ENCODE data around the gene OSGIN1. TPM values are rescaled to one million over a fixed set of nuclear protein-coding genes. Genes with fewer than 3 reads are reported as not detected.

Gene OSGIN1
- total RNA-seq, 2 donors from 2014 or later, result 4.0 to 5.2 TPM

DNA sequence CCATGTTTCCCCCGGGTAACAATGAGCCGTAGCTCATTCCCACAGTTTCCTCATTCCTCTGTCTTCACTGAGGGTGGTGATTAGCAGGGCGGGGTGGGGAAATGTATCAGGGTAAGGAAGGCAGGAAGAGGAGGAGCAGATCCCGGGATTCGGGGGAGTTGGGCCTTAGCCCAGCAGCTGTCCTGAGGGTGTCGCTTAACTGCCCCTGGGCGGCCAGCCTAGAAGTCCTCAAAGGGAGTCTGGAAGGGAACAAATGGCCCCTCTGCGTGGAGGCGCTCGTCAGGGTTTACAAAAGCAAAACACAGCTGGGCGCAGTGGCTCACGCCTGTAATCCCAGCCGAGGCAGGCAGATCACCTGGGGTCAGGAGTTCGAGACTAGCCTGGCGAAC, 39.8 kb upstream of the OSGIN1 start:
- H3K27ac ChIP-seq, result no peak overlapping the region
- 88 to 92% methylated on average over 15 of the region's 15 CpGs for WGBS, 2 donors
- no peak for DNase-seq

DNA sequence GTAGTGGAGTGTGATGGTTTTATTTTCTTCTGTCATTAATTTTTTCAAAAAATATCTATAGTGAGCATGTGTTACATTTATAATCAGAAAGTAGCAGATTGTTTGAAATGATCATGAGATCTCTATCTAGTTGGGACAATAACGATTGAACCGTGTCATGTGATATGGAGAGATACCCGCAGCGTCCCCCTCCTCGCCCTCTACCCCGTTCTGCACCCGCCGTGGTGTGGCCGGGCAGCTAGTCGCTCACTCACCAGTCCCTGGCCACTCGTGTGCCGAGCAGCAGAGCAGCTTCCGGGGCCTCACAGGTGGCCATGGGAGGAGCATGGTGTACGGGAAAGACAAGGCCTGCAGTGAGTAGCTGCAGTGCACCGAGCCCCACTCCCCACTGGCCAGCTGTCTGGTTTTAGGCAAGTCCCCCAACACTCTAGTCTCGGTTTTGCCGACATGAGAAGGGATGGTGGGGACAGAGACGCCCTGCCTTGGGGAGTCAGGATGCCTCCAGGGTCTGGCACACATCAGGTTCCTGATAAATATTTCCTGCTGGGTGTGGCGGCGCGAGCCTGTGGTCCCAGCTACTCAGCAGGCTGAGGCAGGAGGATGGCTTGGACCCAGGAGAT, 38.8 kb upstream of the OSGIN1 start:
- Histone ChIP-seq H3K27me3 (no peaks in the 10 kb centered on the region), H3K4me3 (no peak overlapping the region), H3K4me1 (no peaks in the 10 kb centered on the region), H3K27ac (no peak overlapping the region), H3K9me3 (no peaks in the 10 kb centered on the region), H3K36me3 (replicated peaks in 1 of 2; ENCODE audit: insufficient read depth in 1 of 2, low read depth in 2 of 2) (peaks cover 6 to 45% of the 10 kb centered on the region in 2 donors)
- 88 to 90% methylated on average over 13 to 21 of the region's 21 CpGs for WGBS, 2 donors
- intact Hi-C loops (cut with DNase I), result no loop called here
- TF ChIP-seq POLR2A (IDR thresholded peaks at IDR 0.05), result no peak
- TF ChIP-seq, protein P1, sequence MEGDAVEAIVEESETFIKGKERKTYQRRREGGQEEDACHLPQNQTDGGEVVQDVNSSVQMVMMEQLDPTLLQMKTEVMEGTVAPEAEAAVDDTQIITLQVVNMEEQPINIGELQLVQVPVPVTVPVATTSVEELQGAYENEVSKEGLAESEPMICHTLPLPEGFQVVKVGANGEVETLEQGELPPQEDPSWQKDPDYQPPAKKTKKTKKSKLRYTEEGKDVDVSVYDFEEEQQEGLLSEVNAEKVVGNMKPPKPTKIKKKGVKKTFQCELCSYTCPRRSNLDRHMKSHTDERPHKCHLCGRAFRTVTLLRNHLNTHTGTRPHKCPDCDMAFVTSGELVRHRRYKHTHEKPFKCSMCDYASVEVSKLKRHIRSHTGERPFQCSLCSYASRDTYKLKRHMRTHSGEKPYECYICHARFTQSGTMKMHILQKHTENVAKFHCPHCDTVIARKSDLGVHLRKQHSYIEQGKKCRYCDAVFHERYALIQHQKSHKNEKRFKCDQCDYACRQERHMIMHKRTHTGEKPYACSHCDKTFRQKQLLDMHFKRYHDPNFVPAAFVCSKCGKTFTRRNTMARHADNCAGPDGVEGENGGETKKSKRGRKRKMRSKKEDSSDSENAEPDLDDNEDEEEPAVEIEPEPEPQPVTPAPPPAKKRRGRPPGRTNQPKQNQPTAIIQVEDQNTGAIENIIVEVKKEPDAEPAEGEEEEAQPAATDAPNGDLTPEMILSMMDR (IDR thresholded peaks at IDR 0.05), result no peak
- DNase-seq (no peak), ATAC-seq (no peak)

More for the DNA sequence above, 39.8 kb upstream of the OSGIN1 start:
- H3K4me1 ChIP-seq, result no peaks in the 10 kb centered on the region
- intact Hi-C loops (cut with DNase I), result no loop called here
- no peak overlapping the region for H3K4me3 ChIP-seq
- ATAC-seq, result no peak
- TF ChIP-seq, protein P1 (IDR thresholded peaks at IDR 0.05), result no peak
- no peak for TF ChIP-seq POLR2A (IDR thresholded peaks at IDR 0.05)
- H3K36me3 ChIP-seq (replicated peaks in 1 of 2; ENCODE audit: insufficient read depth in 1 of 2, low read depth in 2 of 2), result peaks cover 4 to 40% of the 10 kb centered on the region in 2 donors
- no peaks in the 10 kb centered on the region for H3K27me3 ChIP-seq
- H3K9me3 ChIP-seq, result no peaks in the 10 kb centered on the region

DNA sequence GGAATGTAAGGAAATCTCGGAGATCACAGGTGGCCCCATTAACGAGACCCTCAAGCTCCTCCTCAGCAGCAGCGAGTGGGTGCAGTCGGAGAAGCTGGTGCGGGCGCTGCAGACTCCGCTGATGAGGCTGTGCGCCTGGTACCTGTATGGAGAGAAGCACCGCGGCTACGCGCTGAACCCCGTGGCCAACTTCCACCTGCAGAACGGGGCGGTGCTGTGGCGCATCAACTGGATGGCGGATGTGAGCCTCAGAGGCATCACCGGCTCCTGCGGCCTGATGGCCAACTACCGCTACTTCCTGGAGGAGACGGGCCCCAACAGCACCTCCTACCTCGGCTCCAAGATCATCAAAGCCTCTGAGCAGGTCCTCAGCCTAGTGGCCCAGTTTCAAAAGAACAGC, 38.0 kb upstream of the OSGIN1 start:
- H3K27me3 ChIP-seq, result no peaks in the 10 kb centered on the region
- WGBS, 2 donors, result 93 to 97% methylated on average over 18 to 22 of the region's 22 CpGs
- peaks cover 6 to 52% of the 10 kb centered on the region in 2 donors for H3K36me3 ChIP-seq (replicated peaks in 1 of 2; ENCODE audit: insufficient read depth in 1 of 2, low read depth in 2 of 2)
- intact Hi-C loops (cut with DNase I), result no loop called here
- TF ChIP-seq POLR2A (IDR thresholded peaks at IDR 0.05), result no peak
- TF ChIP-seq, protein P1 (IDR thresholded peaks at IDR 0.05), result no peak
- no peaks in the 10 kb centered on the region for H3K9me3 ChIP-seq
- DNase-seq, result no peak
- ATAC-seq, result no peak
- no peak overlapping the region for H3K27ac ChIP-seq
- no peak overlapping the region for H3K4me3 ChIP-seq
- H3K4me1 ChIP-seq, result no peaks in the 10 kb centered on the region

DNA sequence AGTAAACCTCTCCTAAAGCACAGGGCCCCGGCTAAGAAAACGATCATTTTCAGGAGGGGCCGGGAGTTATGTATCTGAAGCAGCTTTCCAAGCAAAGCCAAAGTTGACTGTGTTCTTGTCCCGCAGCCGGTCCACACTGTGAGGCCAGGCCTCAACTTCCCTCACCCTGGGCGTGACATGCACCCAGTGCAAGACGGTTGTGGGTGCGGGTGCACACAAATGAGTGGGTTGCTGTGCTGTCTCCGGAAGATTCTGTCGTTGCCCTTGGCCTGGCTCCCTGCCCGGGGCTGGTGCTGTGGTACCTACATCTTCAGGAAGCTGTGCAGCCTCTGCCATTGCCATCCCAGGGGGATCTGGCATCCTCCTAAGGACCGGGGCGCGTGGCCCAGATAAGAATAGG, 37.5 kb upstream of the OSGIN1 start:
- Histone ChIP-seq H3K27me3 (no peaks in the 10 kb centered on the region), H3K27ac (no peak overlapping the region), H3K4me1 (no peaks in the 10 kb centered on the region), H3K9me3 (no peaks in the 10 kb centered on the region), H3K4me3 (no peak overlapping the region), H3K36me3 (replicated peaks in 1 of 2; ENCODE audit: insufficient read depth in 1 of 2, low read depth in 2 of 2) (peaks cover 6 to 52% of the 10 kb centered on the region in 2 donors)
- DNase-seq (no peak), ATAC-seq (no peak)
- WGBS, 2 donors, result 93 to 95% methylated on average over 8 to 14 of the region's 14 CpGs
- intact Hi-C loops (cut with DNase I), result no loop called here
- TF ChIP-seq, protein P1 (IDR thresholded peaks at IDR 0.05), result no peak
- TF ChIP-seq POLR2A (IDR thresholded peaks at IDR 0.05), result no peak

All from body of pancreas (tissue), 4 donors.